ENCODE results near the gene CBX3.
A peak's percentile ranks its signal among the peaks of the same experiment; 100 is the strongest.
"Not testable (repeated sequence)": the region's sequence is repeated elsewhere in the genome, so short reads cannot be mapped to it uniquely, and the experiment has no call there.

CBX3 gene

GRCh38 chr7:26201247-26202018 lies at the start of gene CBX3:
Gene CBX3 (plus strand): TSS chr7:26201745. CDS start chr7:26202999, 1,254 bp downstream.
- peak; percentile 94 for DNase-seq
- Mint-ChIP-seq H3K9me3 (no peaks in the 10 kb centered on the region), H3K27ac (peak within 1 kb of the TSS; percentile 100), H3K36me3 (peaks cover 67% of the 10 kb centered on the region), H3K27me3 (peaks cover 15% of the 10 kb centered on the region), H3K4me1 (peaks cover 44% of the 10 kb centered on the region), H3K4me3 (peak within 1 kb of the TSS; percentile 99)
- CTCF ChIA-PET, result interaction anchor here (0.8 to 2.4 kb wide), 5 partner anchors 12 to 168 kb away, joined by 3 to 6 read pairs (median 4); no protein-coding TSS in a partner anchor

DNA sequence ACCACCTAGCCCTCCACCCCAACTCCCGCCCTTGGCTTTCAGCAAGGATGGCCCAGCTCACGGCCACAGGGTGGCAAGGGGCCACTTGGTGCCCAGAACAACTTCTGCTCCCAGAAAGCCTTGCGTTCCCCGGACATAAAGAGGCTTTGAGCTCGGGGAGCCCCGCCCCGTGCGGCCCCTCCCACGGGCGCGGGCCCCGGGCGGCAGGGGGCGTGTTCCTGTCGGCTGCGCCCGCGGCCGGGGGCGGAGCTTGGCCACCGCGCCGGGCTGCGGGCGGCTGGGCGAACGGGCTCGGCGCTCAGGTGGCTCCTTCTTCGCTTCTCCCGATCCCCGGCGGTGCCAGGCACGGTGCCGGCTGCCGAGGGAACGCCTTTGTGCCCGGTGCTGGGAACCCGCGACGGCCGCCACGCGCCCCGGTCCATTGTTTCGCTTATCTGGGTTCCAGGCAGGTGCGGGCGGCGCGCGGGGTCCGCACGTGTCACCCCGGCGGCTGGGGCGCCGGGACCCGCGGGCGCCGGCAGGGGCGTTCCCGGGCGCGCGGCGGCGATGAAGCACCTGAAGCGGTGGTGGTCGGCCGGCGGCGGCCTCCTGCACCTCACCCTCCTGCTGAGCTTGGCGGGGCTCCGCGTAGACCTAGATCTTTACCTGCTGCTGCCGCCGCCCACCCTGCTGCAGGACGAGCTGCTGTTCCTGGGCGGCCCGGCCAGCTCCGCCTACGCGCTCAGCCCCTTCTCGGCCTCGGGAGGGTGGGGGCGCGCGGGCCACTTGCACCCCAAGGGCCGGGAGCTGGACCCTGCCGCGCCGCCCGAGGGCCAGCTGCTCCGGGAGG lies 49.4 kb upstream of the CBX3 start, which contains the start of gene NFE2L3:
Gene NFE2L3 (plus strand): TSS at position 246 of the 829 bp plus-strand sequence. CDS start 301 bp downstream, at position 547.
- CTCF ChIA-PET, result interaction anchor here (1.1 to 3.1 kb wide), 6 partner anchors 9 to 260 kb away, joined by 3 to 29 read pairs (median 4); no protein-coding TSS in a partner anchor
- H3K27ac Mint-ChIP-seq, result peak within 1 kb of the TSS; percentile 95
- peak within 1 kb of the TSS; percentile 96 for H3K4me3 Mint-ChIP-seq
- H3K36me3 Mint-ChIP-seq, result peaks cover 8% of the 10 kb centered on the region
- H3K27me3 Mint-ChIP-seq, result peaks cover 13% of the 10 kb centered on the region
- H3K9me3 Mint-ChIP-seq, result no peaks in the 10 kb centered on the region
- peak; percentile 88 for DNase-seq
- H3K4me1 Mint-ChIP-seq, result peaks cover 59% of the 10 kb centered on the region

GRCh38 chr7:26152782-26153240 lies 48.7 kb upstream of the CBX3 start:
- peaks cover 65% of the 10 kb centered on the region for H3K4me1 Mint-ChIP-seq
- DNase-seq, result peak; percentile 52
- H3K9me3 Mint-ChIP-seq, H3K36me3 Mint-ChIP-seq: not testable (repeated sequence)
- peak overlapping the region; percentile 96 for H3K4me3 Mint-ChIP-seq
- CTCF ChIA-PET, result interaction anchor here (1.1 to 3.1 kb wide), 5 partner anchors 9 to 260 kb away, joined by 3 to 29 read pairs (median 4); no protein-coding TSS in a partner anchor
- H3K27ac Mint-ChIP-seq, result peak overlapping the region; percentile 86
- peaks cover 13% of the 10 kb centered on the region for H3K27me3 Mint-ChIP-seq

GRCh38 chr7:26153241-26153822 lies 48.2 kb upstream of the CBX3 start:
- no peaks in the 10 kb centered on the region for H3K9me3 Mint-ChIP-seq
- H3K4me3 Mint-ChIP-seq, result peak overlapping the region; percentile 96
- DNase-seq, result peak; percentile 32
- peaks cover 70% of the 10 kb centered on the region for H3K4me1 Mint-ChIP-seq
- peaks cover 11% of the 10 kb centered on the region for H3K36me3 Mint-ChIP-seq
- peak overlapping the region; percentile 86 for H3K27ac Mint-ChIP-seq
- H3K27me3 Mint-ChIP-seq, result peaks cover 13% of the 10 kb centered on the region
- CTCF ChIA-PET, result interaction anchor here (1.9 kb wide), 1 partner anchor 61 kb away, joined by 4 read pairs; no protein-coding TSS in a partner anchor

DNA sequence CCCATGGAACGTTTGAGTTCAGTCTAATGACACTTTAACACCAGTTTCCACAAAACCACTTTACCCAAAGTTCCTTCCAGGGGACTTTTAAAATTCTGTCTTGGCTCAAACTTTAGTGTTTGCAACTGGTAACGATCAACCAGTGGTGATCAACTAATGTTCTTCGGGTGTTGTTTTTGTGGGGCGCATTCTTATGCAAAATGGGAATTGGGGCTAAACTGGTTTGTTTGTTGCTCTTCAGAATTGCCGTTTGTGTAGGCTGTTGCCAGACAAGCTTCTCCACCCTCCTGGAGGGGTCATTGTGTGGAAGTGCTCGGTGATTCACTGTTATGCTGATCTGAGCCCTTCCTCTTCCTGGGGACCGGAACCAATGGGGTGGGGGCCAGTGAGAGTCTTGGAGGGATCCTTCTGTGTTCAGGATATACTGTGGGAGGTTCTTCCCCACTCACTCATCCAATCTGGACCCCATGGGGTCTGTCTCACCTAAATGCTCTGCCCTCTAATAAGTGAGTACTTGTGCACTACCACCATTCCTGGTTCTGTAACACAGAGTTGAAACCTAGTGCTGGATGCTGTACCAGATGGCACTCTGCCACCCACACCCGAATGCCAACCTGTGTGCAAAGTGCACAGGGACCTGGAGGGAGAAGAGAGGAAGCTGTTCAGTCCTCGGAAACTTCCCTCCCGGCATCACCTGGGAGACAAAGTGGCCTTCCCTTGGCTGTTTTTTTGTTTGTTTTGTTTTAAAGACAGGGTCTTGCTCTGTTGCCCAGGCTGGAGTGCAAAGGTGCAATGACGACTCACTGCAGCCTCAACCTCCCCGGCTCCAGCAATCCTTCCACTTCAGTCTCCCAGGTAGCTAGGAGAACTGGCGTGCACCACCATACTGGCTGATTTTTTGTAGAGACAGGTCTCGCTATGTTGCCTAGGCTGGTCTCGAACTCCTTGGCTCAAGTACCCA lies 47.4 kb upstream of the CBX3 start:
- peaks cover 78% of the 10 kb centered on the region for H3K4me1 Mint-ChIP-seq
- CTCF ChIA-PET, result interaction anchor here (0.9 to 1.9 kb wide), 4 partner anchors 34 to 71 kb away, joined by 3 to 4 read pairs (median 4); no protein-coding TSS in a partner anchor
- peak overlapping the region; percentile 96 for H3K4me3 Mint-ChIP-seq
- H3K36me3 Mint-ChIP-seq, result peaks cover 14% of the 10 kb centered on the region
- H3K9me3 Mint-ChIP-seq, result no peaks in the 10 kb centered on the region
- DNase-seq, result peak; percentile 39
- H3K27me3 Mint-ChIP-seq, result peaks cover 10% of the 10 kb centered on the region
- peak overlapping the region; percentile 86 for H3K27ac Mint-ChIP-seq

DNA sequence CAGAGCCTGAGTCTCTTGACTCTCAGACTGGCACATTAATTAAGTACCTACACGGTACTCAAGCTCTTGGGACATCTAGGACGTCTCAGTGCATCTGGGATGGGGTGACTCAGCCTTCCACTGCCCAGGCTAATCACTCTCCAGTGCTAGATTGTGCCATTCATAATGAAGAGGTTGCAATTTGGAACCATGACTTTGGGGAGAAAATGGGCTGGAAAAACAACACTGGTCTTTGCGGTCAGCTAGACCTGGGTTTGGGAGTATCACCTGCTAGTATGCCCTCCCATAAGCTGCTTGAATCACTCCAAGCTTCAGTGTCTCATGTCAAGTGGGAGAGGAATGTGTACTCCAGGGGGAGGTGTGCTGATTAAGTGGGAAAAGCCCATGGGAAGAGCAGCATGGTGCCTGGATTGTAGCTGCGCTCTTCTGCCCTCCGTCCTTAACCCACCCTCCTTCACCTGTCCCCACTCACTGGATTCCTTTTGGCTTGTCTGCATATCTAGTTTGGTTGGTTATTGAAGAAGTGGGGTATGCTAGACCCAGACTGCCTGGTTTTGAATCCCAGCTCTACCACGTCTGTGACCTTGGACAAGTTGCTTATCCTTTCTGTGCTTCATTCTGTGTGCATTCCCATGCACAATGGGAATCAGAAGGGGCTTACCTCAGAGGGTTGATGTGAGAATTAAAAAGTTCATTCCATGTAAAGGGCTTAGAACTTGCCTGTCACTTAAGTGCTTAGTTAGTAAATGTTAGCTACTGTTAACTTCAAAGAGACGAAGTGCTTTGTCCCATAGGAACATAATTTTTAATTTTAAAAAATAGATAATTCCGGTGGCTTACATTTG lies 45.8 kb upstream of the CBX3 start:
- CTCF ChIA-PET, result interaction anchor here (0.6 to 1.5 kb wide), 9 partner anchors 33 to 263 kb away, joined by 3 to 4 read pairs (median 3); no protein-coding TSS in a partner anchor
- peaks cover 5% of the 10 kb centered on the region for H3K27me3 Mint-ChIP-seq
- no peak for DNase-seq
- H3K36me3 Mint-ChIP-seq, result peaks cover 14% of the 10 kb centered on the region
- H3K4me1 Mint-ChIP-seq, result peaks cover 83% of the 10 kb centered on the region
- H3K9me3 Mint-ChIP-seq, result no peaks in the 10 kb centered on the region
- peak overlapping the region; percentile 41 for H3K4me3 Mint-ChIP-seq
- H3K27ac Mint-ChIP-seq, result peak overlapping the region; percentile 85

DNA sequence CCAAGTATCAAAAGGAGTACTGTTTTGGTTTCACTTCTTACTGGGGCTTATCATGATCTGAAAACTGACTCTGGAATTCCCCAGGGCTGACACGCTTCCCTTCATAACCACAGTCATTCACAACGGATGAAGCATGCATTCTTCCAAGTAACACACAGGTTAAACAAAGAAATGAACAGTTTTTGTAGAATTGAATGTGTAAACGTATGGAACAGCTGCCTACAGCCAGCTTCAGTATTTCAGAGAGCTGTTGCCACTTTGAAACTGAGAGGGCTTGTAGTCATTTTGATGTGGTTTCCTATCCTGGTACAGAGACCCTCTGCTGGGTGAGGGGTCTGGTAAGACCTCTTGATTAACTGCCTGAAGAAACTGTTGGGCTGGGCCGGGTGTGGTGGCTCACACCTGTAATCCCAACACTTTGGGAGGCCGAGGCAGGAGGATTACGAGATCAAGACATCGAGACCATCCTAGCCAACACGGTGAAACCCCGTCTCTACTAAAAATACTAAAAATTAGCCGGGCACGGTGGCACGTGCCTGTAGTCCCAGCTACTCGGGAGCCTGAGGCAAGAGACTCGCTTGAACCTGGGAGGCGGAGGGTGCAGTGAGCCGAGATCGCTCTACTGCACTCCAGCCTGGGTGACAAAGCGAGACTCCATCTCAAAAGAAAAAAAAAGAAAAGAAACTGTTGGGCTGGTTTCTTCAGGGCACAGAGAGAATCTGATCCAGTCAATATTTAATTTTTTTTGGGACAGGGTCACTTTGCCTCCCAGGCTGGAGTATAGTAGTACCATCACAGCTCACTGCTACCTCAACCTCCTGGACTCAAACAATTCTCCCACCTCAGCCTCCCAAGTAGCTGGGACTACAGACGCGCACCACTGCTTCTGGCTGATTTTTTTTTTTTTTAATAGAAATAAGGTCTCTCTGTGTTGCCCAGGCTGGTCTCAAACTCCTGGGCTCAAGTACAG lies 44.8 kb upstream of the CBX3 start:
- peak; percentile 52 for DNase-seq
- peak overlapping the region; percentile 41 for H3K4me3 Mint-ChIP-seq

DNA sequence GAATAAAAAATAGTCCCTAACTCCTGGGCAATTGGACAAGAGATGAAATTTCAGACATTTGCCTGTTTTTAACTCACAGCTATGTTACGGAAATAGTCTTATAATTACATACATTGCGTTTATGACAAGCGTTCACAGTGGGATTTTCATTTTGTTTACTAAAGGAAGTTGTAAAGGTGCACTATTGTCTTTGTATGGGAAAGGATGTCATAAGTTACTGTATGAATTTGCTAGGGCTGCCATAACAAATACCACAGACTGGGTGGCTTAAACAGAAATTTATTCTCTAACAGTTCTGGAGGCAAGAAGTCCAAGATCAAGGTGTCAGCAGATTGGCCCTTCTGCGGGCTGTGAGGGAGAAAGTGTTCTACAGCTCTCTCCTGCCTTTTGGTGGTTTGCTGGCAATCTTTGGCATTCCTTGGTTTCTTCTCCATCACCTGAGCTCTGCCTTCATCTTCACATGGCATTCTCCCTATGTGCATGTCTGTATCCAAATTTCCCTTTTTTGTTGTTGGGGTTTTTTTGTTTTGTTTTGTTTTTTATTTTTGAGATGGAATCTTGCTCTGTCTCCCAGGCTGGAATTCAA lies 43.9 kb upstream of the CBX3 start:
- H3K4me1 Mint-ChIP-seq, result peaks cover 74% of the 10 kb centered on the region
- peak overlapping the region; percentile 82 for H3K27ac Mint-ChIP-seq
- H3K4me3 Mint-ChIP-seq, result no peak overlapping the region

More for the DNA sequence above, 44.8 kb upstream of the CBX3 start:
- Mint-ChIP-seq H3K4me1 (peaks cover 76% of the 10 kb centered on the region), H3K36me3 (peaks cover 17% of the 10 kb centered on the region), H3K27me3 (peaks cover 2% of the 10 kb centered on the region), H3K27ac (peak overlapping the region; percentile 85), H3K9me3 (no peaks in the 10 kb centered on the region)
- CTCF ChIA-PET, result interaction anchor here (0.9 to 1.5 kb wide), 4 partner anchors 18 to 213 kb away, joined by 3 to 5 read pairs (median 4); no protein-coding TSS in a partner anchor

DNA sequence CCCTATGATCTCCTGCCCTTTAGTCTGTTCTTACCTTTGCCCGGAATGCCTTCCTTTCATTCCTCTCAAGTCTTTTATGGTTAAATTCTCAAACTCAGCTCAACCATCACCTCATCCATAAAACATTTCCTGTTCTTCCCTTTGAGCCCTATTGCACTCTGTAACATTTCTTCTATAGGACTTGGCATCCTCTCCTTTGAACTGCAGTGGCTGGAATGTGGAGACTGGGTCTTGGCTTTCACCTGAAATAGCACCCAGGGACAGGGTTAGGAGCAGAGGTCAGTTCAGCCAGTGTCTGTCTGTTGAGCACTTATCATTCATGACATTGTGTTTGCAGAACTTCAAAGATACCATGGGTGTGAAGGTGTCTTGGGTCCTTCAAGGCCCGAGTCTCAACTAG lies 42.3 kb upstream of the CBX3 start:
- Mint-ChIP-seq H3K9me3 (peaks cover 1% of the 10 kb centered on the region), H3K27ac (no peak overlapping the region), H3K4me3 (no peak overlapping the region), H3K27me3 (no peaks in the 10 kb centered on the region), H3K4me1 (peaks cover 60% of the 10 kb centered on the region), H3K36me3 (peaks cover 15% of the 10 kb centered on the region)
- CTCF ChIA-PET, result no interaction called here
- no peak for DNase-seq

More for the DNA sequence above, 43.9 kb upstream of the CBX3 start:
- H3K27me3 Mint-ChIP-seq, result no peaks in the 10 kb centered on the region
- DNase-seq, result no peak
- peaks cover 17% of the 10 kb centered on the region for H3K36me3 Mint-ChIP-seq
- H3K9me3 Mint-ChIP-seq, result no peaks in the 10 kb centered on the region
- CTCF ChIA-PET, result interaction anchor here (0.7 to 1.5 kb wide), 3 partner anchors 17 to 67 kb away, joined by 3 to 5 read pairs (median 4); no protein-coding TSS in a partner anchor

GRCh38 chr7:26160896-26161295 lies 40.6 kb upstream of the CBX3 start:
- Mint-ChIP-seq H3K4me1 (peaks cover 44% of the 10 kb centered on the region), H3K27me3 (no peaks in the 10 kb centered on the region), H3K27ac (peak overlapping the region; percentile 9), H3K9me3 (peaks cover 4% of the 10 kb centered on the region), H3K4me3 (no peak overlapping the region), H3K36me3 (peaks cover 17% of the 10 kb centered on the region)
- no peak for DNase-seq
- CTCF ChIA-PET, result interaction anchor here (1.3 to 2.7 kb wide), 3 partner anchors 37 to 78 kb away, joined by 3 to 11 read pairs (median 5); no protein-coding TSS in a partner anchor

- Mint-ChIP-seq H3K4me3 (no peak overlapping the region), H3K9me3 (peaks cover 4% of the 10 kb centered on the region), H3K36me3 (peaks cover 17% of the 10 kb centered on the region), H3K27ac (no peak overlapping the region), H3K4me1 (peaks cover 44% of the 10 kb centered on the region), H3K27me3 (no peaks in the 10 kb centered on the region)
- CTCF ChIA-PET, result interaction anchor here (0.8 to 2.7 kb wide), 3 partner anchors 36 to 142 kb away, joined by 3 to 11 read pairs (median 4); no protein-coding TSS in a partner anchor
- DNase-seq, result no peak
Observed at GRCh38 chr7:26162431-26162830, 39.1 kb upstream of the CBX3 start.

All from activated naive CD4-positive, alpha-beta T cell treated with anti-CD3 and anti-CD28 coated beads, Interleukin-2, amount 10 ng/mL, durations not matched to agents 7 days and 5 days (primary cell).